ENCODE results near the gene AMPH. TPM values are rescaled to one million over a fixed set of nuclear protein-coding genes. Genes with fewer than 3 reads are reported as not detected.

Gene AMPH
- polyA plus RNA-seq, 1 donor (not counting 4 experiments of a cell fraction or from before 2014, with no cell fraction given): not detected

DNA sequence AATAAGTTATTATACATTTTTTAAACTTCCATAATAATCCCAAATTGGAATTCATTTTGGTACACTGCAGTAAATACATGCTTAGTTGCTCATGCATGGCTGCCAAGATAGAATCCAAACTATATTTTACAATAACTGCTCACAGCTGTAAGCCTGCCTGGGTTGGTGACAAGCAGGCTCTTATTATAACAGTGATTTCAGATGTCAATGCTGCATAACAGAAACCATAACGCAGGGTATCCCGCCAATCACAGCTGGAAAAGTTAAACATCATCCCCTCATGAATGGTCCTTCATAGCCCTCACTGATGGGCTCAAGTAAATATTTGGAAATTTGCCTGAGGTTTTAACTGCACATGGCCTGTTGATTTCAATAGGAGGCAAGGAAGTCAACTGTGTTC is 149.8 kb downstream of the AMPH start:
- Histone ChIP-seq H3K9ac (ENCODE audit: control insufficient read depth, extremely low read depth, insufficient read depth, low read length) (no peak overlapping the region), H2AFZ (ENCODE audit: control insufficient read depth, low read length) (no peak overlapping the region), H3K4me1 (ENCODE audit: control insufficient read depth, extremely low read depth, insufficient read depth, low read length) (no peaks in the 10 kb centered on the region), H3K9me1 (ENCODE audit: control insufficient read depth, extremely low read depth, insufficient read depth, low read length) (no peaks in the 10 kb centered on the region), H3K4me2 (ENCODE audit: control insufficient read depth, extremely low read depth, insufficient read depth, low read depth, low read length) (no peak overlapping the region), H4K20me1 (ENCODE audit: control insufficient read depth, extremely low read depth, insufficient read depth, low read length) (no peaks in the 10 kb centered on the region), H3K36me3 (ENCODE audit: control insufficient read depth in 2 of 2, extremely low read depth in 1 of 2, insufficient read depth in 2 of 2, low read length in 2 of 2) (no peaks in the 10 kb centered on the region), H3K9me3 (ENCODE audit: control insufficient read depth, low read depth, low read length) (no peaks in the 10 kb centered on the region), H3K4me3 (ENCODE audit: control insufficient read depth in 2 of 3, extremely low read depth in 1 of 3, insufficient read depth in 2 of 3, low read depth in 1 of 3, low read length in 3 of 3) (no peak overlapping the region), H3K27ac (ENCODE audit: control insufficient read depth, insufficient read depth, low read length) (no peak overlapping the region), H3K27me3 (ENCODE audit: control insufficient read depth, extremely low read depth, insufficient read depth, low read length) (no peaks in the 10 kb centered on the region), H3K79me2 (ENCODE audit: control insufficient read depth, insufficient read depth, low read length) (no peaks in the 10 kb centered on the region)
- no peak for FAIRE-seq
- dilution Hi-C loops (cut with MboI; ENCODE audit: extremely low pct_ligation_motif_present, low sequenced_read_pairs): no loop called here
- TF ChIP-seq EZH2 (IDR thresholded peaks at IDR 0.05; ENCODE audit: low read length) (no peak), CTCF (optimal IDR thresholded peaks at IDR 0.05 in 1 of 3, IDR thresholded peaks at IDR 0.05 in 1 of 3, conservative IDR thresholded peaks at IDR 0.05 in 1 of 3; ENCODE audit: extremely low read depth in 1 of 3, insufficient read depth in 2 of 3, low read length in 3 of 3) (no peak)
- DNase-seq (ENCODE audit: low read depth, low spot score): no peak

DNA sequence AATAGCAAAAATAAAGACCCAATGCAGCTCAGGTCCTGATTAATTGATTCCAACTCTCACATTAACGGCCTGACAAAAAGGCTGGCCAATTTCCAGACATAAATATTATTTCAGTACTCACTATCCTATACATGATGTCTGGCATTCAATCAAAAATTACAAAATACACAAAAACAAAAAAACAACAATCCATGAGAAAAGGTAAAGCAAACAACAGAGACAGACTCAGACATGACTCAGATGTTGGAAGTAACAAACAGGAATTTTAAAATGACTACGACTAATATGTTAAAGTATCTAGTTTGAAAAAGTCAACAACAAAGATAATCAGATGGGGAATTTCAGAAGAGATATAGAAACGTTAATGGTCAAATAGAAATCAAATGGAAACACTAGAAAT is 152.8 kb downstream of the AMPH start:
- no peak overlapping the region for H3K4me2 ChIP-seq (ENCODE audit: control insufficient read depth, extremely low read depth, insufficient read depth, low read depth, low read length)
- H3K79me2 ChIP-seq (ENCODE audit: control insufficient read depth, insufficient read depth, low read length): no peaks in the 10 kb centered on the region
- no peaks in the 10 kb centered on the region for H3K27me3 ChIP-seq (ENCODE audit: control insufficient read depth, extremely low read depth, insufficient read depth, low read length)
- H4K20me1 ChIP-seq (ENCODE audit: control insufficient read depth, extremely low read depth, insufficient read depth, low read length): no peaks in the 10 kb centered on the region
- TF ChIP-seq EZH2 (IDR thresholded peaks at IDR 0.05; ENCODE audit: low read length): no peak
- TF ChIP-seq CTCF (optimal IDR thresholded peaks at IDR 0.05 in 1 of 3, IDR thresholded peaks at IDR 0.05 in 1 of 3, conservative IDR thresholded peaks at IDR 0.05 in 1 of 3; ENCODE audit: extremely low read depth in 1 of 3, insufficient read depth in 2 of 3, low read length in 3 of 3): no peak
- no peaks in the 10 kb centered on the region for H3K4me1 ChIP-seq (ENCODE audit: control insufficient read depth, extremely low read depth, insufficient read depth, low read length)
- H3K36me3 ChIP-seq (ENCODE audit: control insufficient read depth in 2 of 2, extremely low read depth in 1 of 2, insufficient read depth in 2 of 2, low read length in 2 of 2): no peaks in the 10 kb centered on the region
- H3K9me1 ChIP-seq (ENCODE audit: control insufficient read depth, extremely low read depth, insufficient read depth, low read length): no peaks in the 10 kb centered on the region
- no peaks in the 10 kb centered on the region for H3K9me3 ChIP-seq (ENCODE audit: control insufficient read depth, low read depth, low read length)
- no peak overlapping the region for H2AFZ ChIP-seq (ENCODE audit: control insufficient read depth, low read length)
- H3K4me3 ChIP-seq (ENCODE audit: control insufficient read depth in 2 of 3, extremely low read depth in 1 of 3, insufficient read depth in 2 of 3, low read depth in 1 of 3, low read length in 3 of 3): no peak overlapping the region
- DNase-seq (ENCODE audit: low read depth, low spot score): no peak
- no peak overlapping the region for H3K9ac ChIP-seq (ENCODE audit: control insufficient read depth, extremely low read depth, insufficient read depth, low read length)
- dilution Hi-C loops (cut with MboI; ENCODE audit: extremely low pct_ligation_motif_present, low sequenced_read_pairs): no loop called here
- FAIRE-seq: no peak
- H3K27ac ChIP-seq (ENCODE audit: control insufficient read depth, insufficient read depth, low read length): no peak overlapping the region
